GM10266 (cell line): ENCODE data around the gene RELT.

Experiments used
- DNase-seq: peaks from one replicate; pipeline ENCODE4 v3.0.0; 2012; ENCODE audit errors: extremely low spot score
- TF ChIP-seq, protein P1 (sequence below): IDR thresholded peaks from 2 replicates; pipeline ENCODE4 v1.5.1; 2012; ENCODE audit warnings: mild to moderate bottlenecking, low read depth; ENCODE audit not compliant: control insufficient read depth, insufficient read depth; ENCODE audit errors: missing control alignments

The RELT gene

DNA sequence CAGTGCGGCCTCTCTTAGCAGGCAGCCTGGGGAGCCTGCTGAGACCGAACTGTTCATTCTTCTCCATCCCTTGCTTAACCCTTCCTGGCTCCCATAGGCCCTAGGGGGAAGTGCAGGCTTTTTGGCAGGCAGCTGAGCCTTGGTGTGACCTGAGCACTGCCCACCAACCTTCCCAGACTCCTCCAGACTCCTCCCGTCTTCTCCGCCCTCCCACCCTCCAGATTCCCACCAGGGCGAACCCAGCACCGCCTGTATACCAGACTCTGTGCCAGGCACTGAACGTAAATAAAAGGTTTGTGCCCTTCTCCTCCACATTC is 7.9 kb downstream of the RELT start:
- TF ChIP-seq, protein P1, sequence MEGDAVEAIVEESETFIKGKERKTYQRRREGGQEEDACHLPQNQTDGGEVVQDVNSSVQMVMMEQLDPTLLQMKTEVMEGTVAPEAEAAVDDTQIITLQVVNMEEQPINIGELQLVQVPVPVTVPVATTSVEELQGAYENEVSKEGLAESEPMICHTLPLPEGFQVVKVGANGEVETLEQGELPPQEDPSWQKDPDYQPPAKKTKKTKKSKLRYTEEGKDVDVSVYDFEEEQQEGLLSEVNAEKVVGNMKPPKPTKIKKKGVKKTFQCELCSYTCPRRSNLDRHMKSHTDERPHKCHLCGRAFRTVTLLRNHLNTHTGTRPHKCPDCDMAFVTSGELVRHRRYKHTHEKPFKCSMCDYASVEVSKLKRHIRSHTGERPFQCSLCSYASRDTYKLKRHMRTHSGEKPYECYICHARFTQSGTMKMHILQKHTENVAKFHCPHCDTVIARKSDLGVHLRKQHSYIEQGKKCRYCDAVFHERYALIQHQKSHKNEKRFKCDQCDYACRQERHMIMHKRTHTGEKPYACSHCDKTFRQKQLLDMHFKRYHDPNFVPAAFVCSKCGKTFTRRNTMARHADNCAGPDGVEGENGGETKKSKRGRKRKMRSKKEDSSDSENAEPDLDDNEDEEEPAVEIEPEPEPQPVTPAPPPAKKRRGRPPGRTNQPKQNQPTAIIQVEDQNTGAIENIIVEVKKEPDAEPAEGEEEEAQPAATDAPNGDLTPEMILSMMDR = no peak
- DNase-seq = no peak

DNA sequence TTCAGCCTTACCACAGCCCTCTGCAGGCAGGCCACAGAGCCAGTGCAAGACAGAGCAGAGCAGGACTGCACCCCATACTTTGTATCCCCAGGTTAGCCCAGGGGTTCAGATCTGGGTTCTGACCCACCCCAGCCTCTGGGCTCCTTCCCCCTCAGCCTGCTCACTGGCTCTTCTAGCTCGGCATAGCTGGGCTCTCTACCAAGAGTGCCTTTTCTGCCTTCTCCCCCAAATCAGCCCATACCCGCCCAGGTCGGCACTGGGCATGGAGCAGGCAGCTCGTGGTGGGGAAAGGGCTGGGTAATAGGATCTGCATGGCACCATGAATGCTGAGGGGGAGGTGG is 8.3 kb downstream of the RELT start:
- no peak for DNase-seq

DNA sequence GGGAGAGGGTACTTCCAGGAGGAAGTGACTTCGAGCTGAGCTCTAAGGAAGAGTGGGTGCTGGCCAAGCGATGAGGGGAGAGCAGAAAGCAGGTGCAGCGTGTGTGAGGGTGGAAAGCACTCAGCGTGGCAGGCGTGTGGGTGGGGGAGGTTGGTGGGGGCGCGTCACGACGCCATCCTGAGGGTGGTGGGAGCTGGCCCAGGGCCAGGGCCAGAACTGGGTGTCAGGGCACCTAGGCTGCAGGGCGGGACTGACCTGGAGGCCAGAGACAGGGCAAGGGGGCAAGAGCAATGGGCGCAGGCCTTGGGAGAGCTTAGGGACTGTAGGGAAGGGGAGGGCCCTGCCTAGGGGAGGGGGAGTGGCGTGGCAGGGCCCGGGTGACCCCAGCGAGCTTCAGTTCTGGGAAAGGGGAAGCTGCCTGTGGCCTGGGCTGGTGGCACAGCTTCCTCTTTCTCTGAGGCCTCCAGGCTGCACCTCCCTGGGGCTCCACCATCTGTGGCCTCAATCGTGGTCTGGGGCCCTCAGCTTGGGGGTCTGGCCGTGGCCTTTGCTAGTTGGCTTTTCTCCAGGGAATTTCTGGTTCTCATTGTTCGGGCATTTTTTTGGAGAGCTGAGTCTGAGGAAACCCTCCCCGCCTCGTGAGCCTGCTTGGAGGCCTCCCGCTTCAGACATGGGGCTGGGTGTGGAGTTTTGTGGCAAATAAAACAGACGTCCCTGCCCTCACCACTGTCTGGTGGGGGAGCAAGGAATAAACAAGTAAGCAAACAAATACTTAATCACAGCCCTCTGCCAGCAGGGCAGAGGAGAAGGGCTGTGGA is 8.9 kb downstream of the RELT start:
- TF ChIP-seq, protein P1 = no peak
- peak; percentile 80 for DNase-seq

More for the DNA sequence above, 8.3 kb downstream of the RELT start:
- TF ChIP-seq, protein P1 = no peak

DNA sequence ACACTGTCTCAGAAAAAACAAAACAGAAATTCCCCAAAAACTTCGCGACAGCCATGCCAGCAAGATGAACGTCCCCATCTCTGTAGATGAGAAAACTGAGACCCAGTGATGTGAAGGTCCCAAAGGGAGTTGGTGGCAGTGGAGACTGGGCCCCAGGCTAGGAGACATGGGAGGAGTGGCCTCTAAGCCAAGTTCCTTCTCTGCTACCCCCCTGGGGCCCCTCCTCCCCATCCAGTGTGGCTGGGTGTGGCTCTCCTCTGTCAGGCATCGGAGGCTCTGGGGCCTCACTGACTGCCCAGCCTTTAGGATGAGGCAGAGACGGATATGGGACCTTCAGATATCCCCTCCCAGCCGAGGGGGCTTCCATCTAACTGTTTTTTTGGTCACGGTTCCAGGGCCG is 9.8 kb downstream of the RELT start:
- DNase-seq = peak; percentile 68
- TF ChIP-seq, protein P1 = no peak

DNA sequence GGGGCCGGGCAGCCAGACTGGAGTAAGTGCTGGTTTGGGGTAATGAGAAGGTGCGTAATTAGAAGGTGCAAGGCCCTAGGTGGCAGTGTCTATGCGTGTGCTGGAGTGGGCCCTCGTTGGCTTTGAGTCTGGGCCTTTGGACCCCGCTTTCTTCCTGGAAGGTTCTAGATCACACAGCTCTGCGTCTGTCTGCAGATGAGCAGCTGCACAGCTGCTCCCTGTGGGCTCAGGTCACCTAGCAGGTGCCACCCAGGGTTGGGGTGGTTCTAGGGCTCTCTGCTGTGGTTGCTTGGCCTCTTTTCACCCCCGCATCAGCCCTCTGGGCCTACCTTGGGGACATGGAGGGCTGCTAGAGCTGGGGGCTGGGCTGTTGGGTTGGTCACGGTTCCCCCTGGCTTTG is 10.3 kb downstream of the RELT start:
- DNase-seq = no peak
- TF ChIP-seq, protein P1 = no peak

DNA sequence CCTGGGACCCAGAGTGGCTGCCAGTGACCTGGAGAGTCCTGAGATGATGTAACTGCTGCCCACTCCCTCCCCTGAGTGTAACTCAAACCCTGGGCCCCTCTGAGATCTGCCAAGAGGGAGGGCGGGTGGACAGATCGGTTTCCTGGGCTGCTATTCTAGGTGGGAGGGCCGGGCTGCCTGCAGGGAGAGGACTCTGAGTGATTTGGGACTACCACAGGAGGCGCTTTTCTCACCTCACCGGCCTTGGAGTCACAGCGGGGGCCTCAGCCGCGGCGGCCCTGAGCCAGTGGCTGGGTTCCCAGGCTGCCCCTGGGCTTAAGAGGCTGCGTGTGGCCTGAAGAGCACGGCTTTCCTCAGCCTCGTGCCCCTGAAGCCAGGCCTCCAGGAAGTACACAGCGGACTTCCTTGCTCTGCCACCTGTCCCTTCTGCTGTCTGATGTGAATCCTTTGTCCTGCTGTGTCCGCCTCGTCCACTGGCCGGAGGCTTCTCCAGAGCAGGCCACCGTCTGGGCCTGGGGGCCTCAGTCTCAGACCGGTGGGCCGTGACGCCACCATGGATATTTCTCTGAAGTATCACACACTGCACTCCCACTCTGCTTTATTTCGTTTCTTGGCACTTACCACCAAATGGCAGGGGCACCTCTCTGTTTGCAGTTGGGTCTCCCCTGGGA is 11.5 kb downstream of the RELT start:
- TF ChIP-seq, protein P1 = peak; percentile 10
- DNase-seq = no peak
